H1 (cell line): ENCODE measurements around the gene CYBA. TPM values are rescaled to one million over a fixed set of nuclear protein-coding genes. Genes with fewer than 3 reads are reported as not detected.

Source experiments
- PHF8 ChIP-seq: fragments of 200-600 bp; sonication (generic); conservative IDR thresholded peaks from 2 replicates; pipeline ENCODE4 v1.7.1; 2012; ENCODE audit warnings: low read depth, mild to moderate bottlenecking, inconsistent platforms, low read length, moderate library complexity
- RNF2 ChIP-seq: fragments of 200-900, 300-1000 bp; sonication (generic); IDR thresholded peaks from 2 replicates; pipeline ENCODE4 v1.7.1; 2016; ENCODE audit warnings: borderline replicate concordance, low read depth, mild to moderate bottlenecking, antibody characterized with exemption, low read length; ENCODE audit not compliant: poor library complexity, severe bottlenecking; ENCODE audit errors: missing control alignments
- TAF1 ChIP-seq: IDR thresholded peaks from 2 replicates; pipeline ENCODE4 v1.6.1; 2011; ENCODE audit warnings: mild to moderate bottlenecking, low read depth, low read length
- polyA plus RNA-seq, 7 experiments: library from polyadenylated mRNA; depleted of rRNA in 3 of 7; stranded (reverse) in 5 of 7; unstranded in 2 of 7; fragments of >200 nt in 5 of 7; fragments of 200-250 nt in 2 of 7; gene quantifications; 1 replicate in 5 of 7; 2 replicates in 1 of 7; 4 replicates in 1 of 7; pipeline versions ENCODE4 v1.2.1 to v1.2.3, GENCODE V29; 2011 to 2013; ENCODE audit warnings: missing spikeins in 2 of 7, mixed read lengths in 2 of 7
- total RNA-seq: library from RNA; stranded (reverse); fragmentation: NEBNext Ultra II Directional; extraction: Animal tissue kit (Norgen Biotek cat#: 25700); gene quantifications from 2 replicates; pipeline ENCODE4 v1.2.1, GENCODE V29; 2021

The CYBA gene
- total and polyA plus RNA-seq, 2 of the 8 experiments (the other 6 are each of a cell fraction or from before 2014, with no cell fraction given), result 136 to 254 TPM

DNA sequence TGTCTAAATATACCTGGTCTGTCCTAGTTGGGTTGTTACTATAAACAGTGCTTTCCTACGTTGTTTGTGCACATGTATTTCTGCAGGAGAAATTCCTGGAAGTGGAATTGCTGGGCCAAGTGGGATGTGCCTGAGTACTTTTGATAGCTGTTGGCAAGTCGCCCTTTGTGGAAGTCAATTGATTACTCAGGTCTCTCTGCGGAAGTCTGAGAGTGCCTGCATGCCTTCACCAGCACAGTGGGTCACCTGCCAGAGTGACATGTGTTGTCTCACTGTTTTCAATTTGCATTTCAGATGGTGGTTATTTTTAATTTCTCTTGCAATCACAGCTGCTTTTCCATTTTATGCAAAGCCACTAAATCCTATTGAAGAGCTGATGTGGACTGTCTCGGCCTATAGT lies 14.3 kb upstream of the CYBA start (continued):
- TF ChIP-seq PHF8 (no peak), TAF1 (no peak), RNF2 (no peak)
